WI38 (cell line): ENCODE results near the gene ARHGAP24.

Experiments used
- H3K4me3 ChIP-seq: 2 replicates; pipeline ENCODE4 v1.5.1; 2011; ENCODE audit warnings: low read depth, mild to moderate bottlenecking, control low read depth, low read length
- CTCF ChIP-seq: IDR thresholded peaks from 2 replicates; pipeline ENCODE4 v1.5.1; 2012; ENCODE audit warnings: low read depth, mild to moderate bottlenecking, control low read depth, low read length

Gene ARHGAP24

GRCh38 chr4:85569730-85570299, 94.9 kb downstream of the ARHGAP24 start:
- H3K4me3 ChIP-seq = no peak overlapping the region
- TF ChIP-seq CTCF = no peak

GRCh38 chr4:85570388-85570787, 95.4 kb downstream of the ARHGAP24 start:
- no peak for TF ChIP-seq CTCF
- H3K4me3 ChIP-seq = no peak overlapping the region

GRCh38 chr4:85571008-85571407, 96.1 kb downstream of the ARHGAP24 start:
- no peak for TF ChIP-seq CTCF
- no peak overlapping the region for H3K4me3 ChIP-seq

GRCh38 chr4:85573270-85573669, 98.3 kb downstream of the ARHGAP24 start:
- no peak overlapping the region for H3K4me3 ChIP-seq
- TF ChIP-seq CTCF = no peak

- H3K4me3 ChIP-seq = no peak overlapping the region
- TF ChIP-seq CTCF = no peak
These were observed 102.4 kb downstream of the ARHGAP24 start for GRCh38 chr4:85577307-85577706.

GRCh38 chr4:85579942-85580341, 105.0 kb downstream of the ARHGAP24 start:
- TF ChIP-seq CTCF = no peak

GRCh38 chr4:85580489-85580888, 105.5 kb downstream of the ARHGAP24 start:
- H3K4me3 ChIP-seq = no peak overlapping the region
- no peak for TF ChIP-seq CTCF

More at GRCh38 chr4:85579942-85580341, 105.0 kb downstream of the ARHGAP24 start:
- H3K4me3 ChIP-seq = no peak overlapping the region
